GM18907 (cell line): ENCODE results near the gene MCM3AP.
"Not testable (repeated sequence)": the region's sequence is repeated elsewhere in the genome, so short reads cannot be mapped to it uniquely, and the experiment has no call there.

Experiments
- ATAC-seq: cut with Tn5 transposase; IDR thresholded peaks from one replicate; pipeline ENCODE4 v1.9.1; 2021; ENCODE audit warnings: mild to moderate bottlenecking, moderate library complexity; ENCODE audit not compliant: unreplicated experiment

MCM3AP gene

GRCh38 chr21:46245213-46245915 is 40.0 kb downstream of the MCM3AP start:
- no peak for ATAC-seq

GRCh38 chr21:46244602-46245001 is 40.8 kb downstream of the MCM3AP start:
- no peak for ATAC-seq

- ATAC-seq: no peak
Observed at GRCh38 chr21:46243960-46244361, 41.5 kb downstream of the MCM3AP start.

- no peak for ATAC-seq
Observed at GRCh38 chr21:46243325-46243724, 42.1 kb downstream of the MCM3AP start.

- not testable (repeated sequence) for ATAC-seq
Observed at GRCh38 chr21:46241577-46241976, 43.8 kb downstream of the MCM3AP start.

GRCh38 chr21:46239817-46240325 is 45.5 kb downstream of the MCM3AP start:
- no peak for ATAC-seq

- no peak for ATAC-seq
Observed at GRCh38 chr21:46237474-46237873, 47.9 kb downstream of the MCM3AP start.

GRCh38 chr21:46234436-46234950 is 50.9 kb downstream of the MCM3AP start:
- ATAC-seq: no peak

- ATAC-seq: no peak
Observed at GRCh38 chr21:46229923-46230260, 55.5 kb downstream of the MCM3AP start.

GRCh38 chr21:46229133-46229922 is 56.1 kb downstream of the MCM3AP start:
- ATAC-seq: peak; percentile 30

- peak; percentile 84 for ATAC-seq
Observed at GRCh38 chr21:46228345-46229051, 56.9 kb downstream of the MCM3AP start, which contains the start of gene LSS. Gene LSS (minus strand): TSS chr21:46228774. CDS start chr21:46228745, 29 bp downstream.

GRCh38 chr21:46227811-46228344 is 57.5 kb downstream of the MCM3AP start:
- ATAC-seq: no peak

GRCh38 chr21:46226920-46227599 is 58.4 kb downstream of the MCM3AP start:
- no peak for ATAC-seq

- ATAC-seq: no peak
Observed at GRCh38 chr21:46226146-46226545, 59.3 kb downstream of the MCM3AP start.

- ATAC-seq: not testable (repeated sequence)
Observed at GRCh38 chr21:46223661-46224060, 61.8 kb downstream of the MCM3AP start.

- no peak for ATAC-seq
Observed at GRCh38 chr21:46223217-46223616, 62.2 kb downstream of the MCM3AP start.

GRCh38 chr21:46222436-46223116 is 62.8 kb downstream of the MCM3AP start:
- ATAC-seq: no peak

GRCh38 chr21:46221664-46222435 is 63.6 kb downstream of the MCM3AP start:
- no peak for ATAC-seq

- no peak for ATAC-seq
Observed at GRCh38 chr21:46220847-46221246, 64.6 kb downstream of the MCM3AP start.
